ENCODE data around the gene LRMDA. TPM values are rescaled to one million over a fixed set of nuclear protein-coding genes. Genes with fewer than 3 reads are reported as not detected.

Gene LRMDA
- total RNA-seq, 1 donor from 2014 or later: not detected

GRCh38 chr10:76024460-76025123, 593.2 kb downstream of the LRMDA start:
- no peaks in the 10 kb centered on the region for H3K9me3 Mint-ChIP-seq

GRCh38 chr10:76025124-76025477, 593.7 kb downstream of the LRMDA start:
- H3K36me3 Mint-ChIP-seq (ENCODE audit: low read depth): no peaks in the 10 kb centered on the region
- ChIA-PET CTCF (no interaction called here), POLR2A (no interaction called here)
- H3K4me1 Mint-ChIP-seq: no peaks in the 10 kb centered on the region
- H3K27ac Mint-ChIP-seq: no peak overlapping the region
- intact Hi-C loops (cut with micrococcal nuclease): no loop called here
- H3K9me3 Mint-ChIP-seq: no peaks in the 10 kb centered on the region
- DNase-seq (no peak), ATAC-seq (ENCODE audit: low read depth) (no peak)
- no peaks in the 10 kb centered on the region for H3K27me3 Mint-ChIP-seq
- no peak overlapping the region for H3K4me3 Mint-ChIP-seq
- TF ChIP-seq, protein P1, sequence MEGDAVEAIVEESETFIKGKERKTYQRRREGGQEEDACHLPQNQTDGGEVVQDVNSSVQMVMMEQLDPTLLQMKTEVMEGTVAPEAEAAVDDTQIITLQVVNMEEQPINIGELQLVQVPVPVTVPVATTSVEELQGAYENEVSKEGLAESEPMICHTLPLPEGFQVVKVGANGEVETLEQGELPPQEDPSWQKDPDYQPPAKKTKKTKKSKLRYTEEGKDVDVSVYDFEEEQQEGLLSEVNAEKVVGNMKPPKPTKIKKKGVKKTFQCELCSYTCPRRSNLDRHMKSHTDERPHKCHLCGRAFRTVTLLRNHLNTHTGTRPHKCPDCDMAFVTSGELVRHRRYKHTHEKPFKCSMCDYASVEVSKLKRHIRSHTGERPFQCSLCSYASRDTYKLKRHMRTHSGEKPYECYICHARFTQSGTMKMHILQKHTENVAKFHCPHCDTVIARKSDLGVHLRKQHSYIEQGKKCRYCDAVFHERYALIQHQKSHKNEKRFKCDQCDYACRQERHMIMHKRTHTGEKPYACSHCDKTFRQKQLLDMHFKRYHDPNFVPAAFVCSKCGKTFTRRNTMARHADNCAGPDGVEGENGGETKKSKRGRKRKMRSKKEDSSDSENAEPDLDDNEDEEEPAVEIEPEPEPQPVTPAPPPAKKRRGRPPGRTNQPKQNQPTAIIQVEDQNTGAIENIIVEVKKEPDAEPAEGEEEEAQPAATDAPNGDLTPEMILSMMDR (IDR thresholded peaks at IDR 0.05): no peak

More at GRCh38 chr10:76024460-76025123, 593.2 kb downstream of the LRMDA start:
- ChIA-PET CTCF (no interaction called here), POLR2A (no interaction called here)
- no peaks in the 10 kb centered on the region for H3K4me1 Mint-ChIP-seq
- H3K36me3 Mint-ChIP-seq (ENCODE audit: low read depth): no peaks in the 10 kb centered on the region
- no peak overlapping the region for H3K4me3 Mint-ChIP-seq
- H3K27ac Mint-ChIP-seq: no peak overlapping the region
- H3K27me3 Mint-ChIP-seq: no peaks in the 10 kb centered on the region
- TF ChIP-seq, protein P1 (IDR thresholded peaks at IDR 0.05): no peak
- intact Hi-C loops (cut with micrococcal nuclease): no loop called here
- DNase-seq (no peak), ATAC-seq (ENCODE audit: low read depth) (no peak)

GRCh38 chr10:76026176-76026771, 594.9 kb downstream of the LRMDA start:
- intact Hi-C loops (cut with micrococcal nuclease): no loop called here
- TF ChIP-seq, protein P1 (IDR thresholded peaks at IDR 0.05): no peak
- no peak overlapping the region for H3K27ac Mint-ChIP-seq
- H3K36me3 Mint-ChIP-seq (ENCODE audit: low read depth): no peaks in the 10 kb centered on the region
- H3K4me1 Mint-ChIP-seq: no peaks in the 10 kb centered on the region
- DNase-seq (no peak), ATAC-seq (ENCODE audit: low read depth) (no peak)
- H3K27me3 Mint-ChIP-seq: no peaks in the 10 kb centered on the region
- ChIA-PET CTCF (no interaction called here), POLR2A (no interaction called here)
- no peak overlapping the region for H3K4me3 Mint-ChIP-seq
- H3K9me3 Mint-ChIP-seq: no peaks in the 10 kb centered on the region

GRCh38 chr10:76026905-76027304, 595.5 kb downstream of the LRMDA start:
- no peaks in the 10 kb centered on the region for H3K9me3 Mint-ChIP-seq
- TF ChIP-seq, protein P1 (IDR thresholded peaks at IDR 0.05): no peak
- ATAC-seq (ENCODE audit: low read depth): no peak
- no peaks in the 10 kb centered on the region for H3K27me3 Mint-ChIP-seq
- POLR2A ChIA-PET: no interaction called here
- DNase-seq: no peak
- H3K4me1 Mint-ChIP-seq: no peaks in the 10 kb centered on the region
- no peak overlapping the region for H3K27ac Mint-ChIP-seq
- CTCF ChIA-PET: no interaction called here
- H3K36me3 Mint-ChIP-seq (ENCODE audit: low read depth): no peaks in the 10 kb centered on the region
- intact Hi-C loops (cut with micrococcal nuclease): no loop called here
- H3K4me3 Mint-ChIP-seq: no peak overlapping the region

GRCh38 chr10:76029782-76030181, 598.4 kb downstream of the LRMDA start:
- peaks cover 2% of the 10 kb centered on the region for H3K27me3 Mint-ChIP-seq
- no peaks in the 10 kb centered on the region for H3K36me3 Mint-ChIP-seq (ENCODE audit: low read depth)
- DNase-seq: no peak
- ChIA-PET POLR2A (no interaction called here), CTCF (no interaction called here)
- H3K4me1 Mint-ChIP-seq: no peaks in the 10 kb centered on the region
- H3K4me3 Mint-ChIP-seq: no peak overlapping the region
- H3K27ac Mint-ChIP-seq: no peak overlapping the region
- no peak for ATAC-seq (ENCODE audit: low read depth)
- intact Hi-C loops (cut with micrococcal nuclease): loop anchor here (10.0 kb wide), 1 partner anchor 955 kb away; no protein-coding TSS in a partner anchor
- no peaks in the 10 kb centered on the region for H3K9me3 Mint-ChIP-seq
- TF ChIP-seq, protein P1 (IDR thresholded peaks at IDR 0.05): no peak

All from activated B cell treated with CpG ODN at 0.5 μM for 24 hours (primary cell).